A549 (cell line): ENCODE measurements around the gene TPCN1.

Source experiments
- CEBPB ChIP-seq, 2 experiments: fragments of >200 bp in 1 of 2; sonication (Bioruptor Twin) in 1 of 2; formaldehyde crosslinking in 1 of 2; IDR thresholded peaks; 2 replicates each; pipeline ENCODE4 v1.6.1; 2012 to 2016
- CTCF ChIP-seq: fragments of >200 bp; sonication (Bioruptor Twin); formaldehyde crosslinking; IDR thresholded peaks from 3 replicates; pipeline ENCODE4 v1.5.1; 2016

- TF ChIP-seq CTCF = no peak
- TF ChIP-seq CEBPB (IDR thresholded peaks at IDR 0.05) = no peak
These were observed 20.8 kb downstream of the TPCN1 start for GRCh38 chr12:113242026-113242418.
